Kasumi-1 (cell line): ENCODE data around the gene MYLK4.

ENCODE experiments used
- DNase-seq, 2 experiments: peaks; one replicate each; lab custom pipeline; 2025; lab: John Stamatoyannopoulos, UW

The MYLK4 gene

DNA sequence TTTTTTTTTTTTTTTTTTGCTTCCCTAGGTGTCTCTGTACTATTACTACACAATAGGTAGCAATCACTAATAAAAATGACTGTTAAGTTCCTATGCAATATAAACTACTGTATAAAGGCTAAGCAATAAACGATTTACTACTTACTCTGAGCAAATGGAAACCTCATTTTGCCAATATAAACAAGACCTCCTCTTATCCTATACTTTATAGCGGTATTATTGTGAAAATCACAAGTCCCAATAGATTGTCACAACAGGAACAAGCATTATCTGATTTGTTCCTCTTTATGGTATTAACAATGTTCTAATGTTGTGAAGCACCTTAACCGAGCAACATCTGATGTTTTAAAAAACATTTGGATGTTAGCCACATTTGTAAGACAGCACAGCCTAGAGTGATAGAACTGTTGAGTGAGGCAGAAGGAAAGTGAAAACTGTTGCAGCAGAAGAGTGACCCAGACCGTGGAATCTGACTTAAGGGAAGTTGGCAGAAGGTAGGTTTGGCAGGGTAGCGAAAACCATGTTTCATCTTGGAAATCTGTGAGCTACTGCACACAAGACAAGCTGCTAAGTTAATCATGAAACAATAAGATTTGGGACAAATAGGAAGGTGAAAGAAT, 94.2 kb downstream of the MYLK4 start:
- no peak for DNase-seq

GRCh38 chr6:2655844-2656433, 94.8 kb downstream of the MYLK4 start:
- no peak for DNase-seq

DNA sequence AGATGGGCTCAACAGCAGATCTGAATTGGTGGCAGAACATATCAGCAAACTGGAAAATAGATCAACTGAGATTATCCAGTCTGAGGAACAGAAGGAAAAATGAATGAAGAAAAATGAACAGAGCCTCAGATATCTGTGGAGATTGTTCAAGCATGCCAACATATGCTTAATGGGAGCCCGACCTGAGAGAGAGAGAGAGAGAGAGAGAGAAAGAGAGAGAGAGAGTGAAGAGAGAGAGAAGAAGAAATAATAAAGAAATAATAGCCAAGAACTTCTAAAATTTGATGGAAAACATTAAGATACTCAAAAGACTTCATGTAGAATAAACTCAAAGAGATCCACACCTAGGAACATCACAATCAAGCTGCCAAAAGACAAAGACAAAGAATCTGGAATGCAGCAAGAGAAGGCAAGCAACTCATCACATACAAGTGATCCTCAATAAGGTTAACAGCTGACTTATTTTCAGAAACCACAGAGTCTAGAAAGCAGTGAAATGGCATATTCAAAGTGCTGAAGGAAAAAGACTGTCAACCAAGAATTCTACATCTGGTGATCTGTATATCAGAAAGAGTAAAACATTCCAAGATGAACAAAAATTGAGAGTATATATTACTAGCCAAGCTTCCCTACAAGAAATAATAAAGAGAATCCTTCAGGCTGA, 97.2 kb downstream of the MYLK4 start:
- DNase-seq = no peak

DNA sequence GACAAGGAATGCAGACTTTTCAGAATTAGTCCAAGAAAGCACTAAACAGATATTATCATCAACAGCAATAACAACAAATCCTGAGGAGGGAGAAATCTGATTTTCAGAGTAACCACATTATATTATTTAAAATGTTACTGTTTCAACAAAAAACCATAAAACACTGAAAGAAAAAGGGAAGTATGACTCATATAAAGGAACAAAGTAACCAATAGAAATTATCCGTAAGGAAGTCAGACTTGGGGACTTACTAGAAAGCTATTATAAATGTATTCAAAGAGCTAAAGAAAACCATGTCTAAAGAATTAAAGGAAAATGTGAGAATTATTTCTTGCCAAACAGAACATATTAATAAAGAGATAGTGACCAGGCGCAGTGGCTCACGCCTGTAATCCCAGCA, 98.1 kb downstream of the MYLK4 start:
- peak; percentile 24 to 26 for DNase-seq

- no peak for DNase-seq
Measured at GRCh38 chr6:2651961-2652360, 98.8 kb downstream of the MYLK4 start.

GRCh38 chr6:2651536-2651935, 99.2 kb downstream of the MYLK4 start:
- no peak for DNase-seq

- DNase-seq = no peak
Measured at GRCh38 chr6:2646346-2646745, 104.4 kb downstream of the MYLK4 start.

GRCh38 chr6:2643935-2644539, 106.7 kb downstream of the MYLK4 start:
- no peak for DNase-seq

GRCh38 chr6:2643130-2643529, 107.6 kb downstream of the MYLK4 start:
- no peak for DNase-seq

DNA sequence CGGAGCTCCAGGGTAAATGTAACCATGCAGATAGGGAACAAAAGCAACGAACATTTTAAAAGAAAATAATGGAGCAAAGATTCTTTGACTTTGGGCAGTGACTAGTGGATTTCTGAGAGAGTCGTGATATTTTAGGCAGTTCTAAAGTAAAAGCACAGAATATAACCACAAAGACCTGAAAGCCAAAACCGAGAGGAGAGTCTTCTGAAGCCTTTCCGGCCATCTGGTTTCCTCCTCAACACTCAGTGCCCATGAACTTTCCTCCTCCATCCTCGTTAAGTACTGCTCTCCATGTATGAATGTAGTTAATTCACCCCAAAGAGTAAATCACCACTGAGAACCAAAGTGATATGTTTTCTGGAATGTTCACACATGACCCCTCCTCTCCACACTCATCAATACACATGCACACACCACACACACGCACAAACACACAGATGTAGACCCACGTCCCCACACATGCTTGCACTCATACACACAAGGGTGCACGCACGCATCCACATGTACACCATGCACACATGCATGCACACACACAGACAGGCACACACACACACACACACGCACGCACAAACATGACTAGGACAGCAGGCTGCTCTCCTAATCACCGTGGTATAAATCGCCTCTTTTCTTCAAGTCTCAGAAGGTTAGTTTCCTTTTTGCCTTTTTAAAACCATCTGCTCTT, 109.5 kb downstream of the MYLK4 start:
- DNase-seq = peak in 1 of 2 experiments; percentile 7

DNA sequence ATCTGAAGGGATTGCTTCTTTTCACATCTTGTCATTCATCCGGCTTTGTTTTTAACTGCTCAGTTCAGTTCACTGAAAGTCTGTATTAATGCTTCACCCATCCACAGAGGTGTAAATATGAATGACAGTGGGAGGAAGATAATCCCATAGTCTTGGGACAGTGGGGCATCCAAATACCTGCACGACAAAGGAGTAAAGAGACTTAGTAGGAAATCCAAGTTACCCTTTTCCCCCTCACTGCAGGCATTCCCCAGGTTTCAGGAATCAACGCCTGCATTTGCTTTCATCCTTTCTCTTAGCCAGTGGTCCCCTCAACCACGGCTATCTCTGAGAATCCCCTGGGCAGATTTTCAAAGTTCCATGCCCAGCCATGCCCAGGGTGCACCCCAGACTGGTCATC, 110.2 kb downstream of the MYLK4 start:
- no peak for DNase-seq

- DNase-seq = no peak
Measured at GRCh38 chr6:2639896-2640295, 110.8 kb downstream of the MYLK4 start.

- DNase-seq = no peak
Measured at GRCh38 chr6:2639167-2639566, 111.6 kb downstream of the MYLK4 start.

DNA sequence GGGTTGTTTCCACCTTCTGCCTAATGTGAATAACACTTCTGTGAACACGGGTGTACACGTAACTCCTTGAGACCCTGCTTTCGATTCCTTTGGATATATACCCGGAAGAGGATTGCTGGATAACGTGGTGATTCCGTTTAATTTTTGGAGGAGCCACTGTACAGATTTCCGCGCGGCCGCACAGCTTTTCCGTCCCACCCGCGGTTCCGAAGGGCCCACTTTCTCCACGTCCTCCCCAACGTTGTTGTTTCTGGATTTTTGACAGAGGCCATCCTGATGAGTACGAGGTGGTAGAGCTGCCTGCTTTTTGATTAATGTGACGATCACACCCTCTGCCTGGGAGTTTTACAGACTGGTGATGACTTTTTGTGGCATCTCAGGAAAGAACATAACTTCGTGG, 114.0 kb downstream of the MYLK4 start:
- no peak for DNase-seq

DNA sequence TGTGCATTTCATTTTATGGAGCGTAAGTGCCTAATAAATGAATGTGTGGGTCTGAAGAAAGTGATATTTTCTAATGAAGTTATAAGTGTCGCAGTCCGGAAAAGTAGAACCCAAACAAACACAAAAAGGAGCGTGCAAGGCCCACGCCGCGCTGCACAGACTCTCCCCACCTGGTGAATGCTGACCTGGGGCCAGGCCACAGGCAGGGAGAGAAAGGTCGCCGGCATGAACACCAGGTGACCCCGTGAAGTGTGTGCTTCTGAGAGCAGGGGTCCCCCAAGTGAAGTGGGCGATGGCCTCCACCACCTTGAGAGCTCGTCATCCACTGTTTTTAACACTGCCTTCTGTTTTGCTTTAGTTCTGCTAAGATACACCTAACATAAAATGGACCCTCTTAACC, 114.8 kb downstream of the MYLK4 start:
- no peak for DNase-seq

GRCh38 chr6:2634139-2634964, 116.4 kb downstream of the MYLK4 start:
- peak; percentile 85 to 87 for DNase-seq

- DNase-seq = no peak
Measured at GRCh38 chr6:2633736-2634135, 117.0 kb downstream of the MYLK4 start.

DNA sequence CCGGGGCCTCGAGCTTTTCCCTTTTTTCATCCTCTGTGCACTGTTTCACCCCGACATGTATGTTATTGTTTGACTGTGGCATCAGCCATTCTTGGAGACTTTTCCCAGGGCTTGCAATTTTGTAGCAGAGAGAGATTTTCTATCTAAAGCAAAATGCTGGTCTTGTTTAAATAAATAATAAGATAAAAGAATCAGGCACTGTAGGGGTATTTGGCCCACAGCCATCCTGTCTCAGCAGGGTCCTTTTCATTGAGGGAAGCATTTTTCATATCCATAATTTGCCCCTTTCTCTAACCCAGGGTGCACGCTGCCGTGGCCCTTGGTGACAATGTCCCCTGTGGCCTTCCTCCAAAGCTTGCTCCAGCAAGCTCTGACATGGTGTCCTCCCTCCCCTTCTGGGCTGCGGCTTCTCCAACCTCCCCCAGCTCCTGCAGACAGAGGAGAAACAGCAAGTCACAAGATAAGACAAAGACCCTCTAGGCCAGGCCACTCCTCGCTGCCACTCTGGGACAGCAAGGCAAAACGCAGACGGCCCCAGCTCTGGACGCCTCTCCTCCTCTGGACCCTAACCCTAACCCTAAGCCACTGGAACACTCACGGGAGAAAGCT, 117.6 kb downstream of the MYLK4 start:
- DNase-seq = no peak

DNA sequence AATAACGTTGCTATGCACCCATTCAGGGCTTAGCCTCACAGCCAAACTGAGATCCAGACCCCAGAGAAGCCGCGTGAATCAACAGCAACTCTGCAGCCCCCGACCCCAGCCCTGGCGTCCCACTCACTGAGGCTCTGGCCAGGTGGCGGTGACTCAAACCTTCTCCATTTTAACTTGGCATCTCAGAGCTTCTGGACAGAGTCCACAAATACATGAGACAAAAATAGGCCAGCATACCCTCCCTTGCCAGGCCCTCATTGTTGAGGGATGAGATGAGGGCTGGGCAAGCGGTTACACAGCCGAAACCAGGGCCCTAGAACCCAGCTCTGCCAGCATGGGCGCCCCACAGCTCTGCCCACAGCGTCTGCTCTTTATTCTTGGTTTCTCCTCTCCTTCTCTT, 118.4 kb downstream of the MYLK4 start:
- no peak for DNase-seq

GRCh38 chr6:2630891-2631571, 119.7 kb downstream of the MYLK4 start:
- DNase-seq = no peak

DNA sequence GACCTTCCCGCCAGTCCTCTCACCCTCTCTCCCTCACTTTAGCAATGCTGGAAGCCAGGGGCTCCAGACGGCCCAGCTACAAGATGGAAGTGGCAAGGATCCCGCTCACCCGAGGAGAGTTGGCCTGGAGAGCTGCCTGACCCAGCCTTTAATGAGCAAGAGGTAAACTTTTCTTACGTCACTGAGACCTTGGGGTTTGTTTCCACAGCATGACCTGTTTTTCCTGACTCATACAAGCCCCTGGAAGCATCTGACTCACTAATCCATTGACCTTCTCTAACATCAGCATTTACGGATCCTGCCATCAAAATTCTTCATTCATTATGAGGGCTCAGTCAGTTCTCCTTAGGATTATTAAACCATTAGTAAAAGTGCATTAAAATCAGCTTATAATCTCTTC, 120.4 kb downstream of the MYLK4 start:
- no peak for DNase-seq
